Measurements from ENCODE around the gene ARMC12. TPM values are rescaled to one million over a fixed set of nuclear protein-coding genes. Genes with fewer than 3 reads are reported as not detected.

The ARMC12 gene
- total RNA-seq, 1 experiment from 2014 or later = 0.33 TPM

Other genes with a start within 250 kb of the ARMC12 start
- 4.1 and 7.1 TPM in 2 replicates for gene TEAD3, start 240.0 kb upstream of the ARMC12 start, total RNA-seq (2014; rRNA removed; shearing (Covaris generic))
- gene TULP1, start 224.1 kb upstream of the ARMC12 start, total RNA-seq (2014; rRNA removed; shearing (Covaris generic)) = not detected in 2 replicates
- gene FKBP5, start 48.1 kb upstream of the ARMC12 start, total RNA-seq (2014; rRNA removed; shearing (Covaris generic)) = 2.0 and 3.4 TPM in 2 replicates
- 5.7 TPM in 1 of 2 replicates, not detected in the other for gene CLPSL2, start 39.6 kb downstream of the ARMC12 start, total RNA-seq (2014; rRNA removed; shearing (Covaris generic))
- not detected in 2 replicates for gene CLPSL1, start 44.0 kb downstream of the ARMC12 start, total RNA-seq (2014; rRNA removed; shearing (Covaris generic))
- gene CLPS, start 60.3 kb downstream of the ARMC12 start, total RNA-seq (2014; rRNA removed; shearing (Covaris generic)) = not detected in 2 replicates
- not detected in 2 replicates for gene LHFPL5, start 68.3 kb downstream of the ARMC12 start, total RNA-seq (2014; rRNA removed; shearing (Covaris generic))
- 49.2 and 61.0 TPM in 2 replicates for gene SRPK1, start 184.1 kb downstream of the ARMC12 start, total RNA-seq (2014; rRNA removed; shearing (Covaris generic))